Naive thymus-derived CD8-positive, alpha-beta T cell (primary cell): Measurements from ENCODE around the gene TTBK1. TPM values are rescaled to one million over a fixed set of nuclear protein-coding genes. Genes with fewer than 3 reads are reported as not detected.

Experiments used
- ATAC-seq, 2 donors: fragments of 150-1000 bp; cut with Tn5 transposase in 1 of 2; sonication (Bioruptor Pico), chemical (Tn5 transposase) in 1 of 2; 1 replicate in 1 of 2; 2 replicates in 1 of 2; pipeline ENCODE4 v1.10.0; 2021; ENCODE audit warnings: mild to moderate bottlenecking in 2 of 2, moderate library complexity in 2 of 2
- POLR2A ChIA-PET: fragments of 350-600 bp; sonication (Branson Sonifier 250); formaldehyde crosslinking; loops from one replicate; lab custom pipeline; 2021; ENCODE audit warnings: antibody characterized with exemption; lab: Charles Lee
- DNase-seq, 10 donors: peaks; one replicate each; pipeline versions ENCODE4 v3.0.0 to v3.0.0-alpha.2; 2020 to 2022
- H3K27ac Mint-ChIP-seq, 10 donors: one replicate each; pipeline ENCODE4 v1.8.0; 2020 to 2022; ENCODE audit warnings: mild to moderate bottlenecking in 10 of 10, mixed read lengths in 10 of 10, moderate library complexity in 4 of 10, inconsistent platforms in 1 of 10
- H3K27me3 Mint-ChIP-seq, 5 donors: one replicate each; pipeline ENCODE4 v1.8.0; 2021 to 2022; ENCODE audit warnings: mixed read lengths in 5 of 5
- H3K36me3 Mint-ChIP-seq, 3 donors: one replicate each; pipeline ENCODE4 v1.8.0; 2020 to 2022; ENCODE audit warnings: mixed read lengths in 3 of 3, mild to moderate bottlenecking in 2 of 3, inconsistent platforms in 1 of 3
- H3K4me1 Mint-ChIP-seq, 4 donors: one replicate each; pipeline ENCODE4 v1.8.0; 2021 to 2022; ENCODE audit warnings: mixed read lengths in 4 of 4
- H3K4me3 Mint-ChIP-seq, 10 donors: one replicate each; pipeline ENCODE4 v1.8.0; 2020 to 2022; ENCODE audit warnings: mild to moderate bottlenecking in 10 of 10, mixed read lengths in 10 of 10, moderate library complexity in 6 of 10, inconsistent platforms in 1 of 10
- H3K9me3 Mint-ChIP-seq, 9 donors: one replicate each; pipeline ENCODE4 v1.8.0; 2020 to 2022; ENCODE audit warnings: mixed read lengths in 9 of 9, mild to moderate bottlenecking in 3 of 9, inconsistent platforms in 1 of 9, moderate library complexity in 1 of 9
- polyA plus RNA-seq, 3 donors: library from polyadenylated mRNA; unstranded; fragments of 300-500 nt; fragmentation: Illumina TruSeq; gene quantifications; one replicate each; pipeline ENCODE4 v1.2.3, GENCODE V29; 2021
- total RNA-seq, 8 experiments: library from RNA in 2 of 8; stranded (reverse) in 2 of 8; gene quantifications; one replicate each; pipeline ENCODE4 v1.2.3 and lab custom pipeline; 2021 to 2026

The TTBK1 gene
- total and polyA plus RNA-seq, 5 experiments from 2014 or later: not detected

DNA sequence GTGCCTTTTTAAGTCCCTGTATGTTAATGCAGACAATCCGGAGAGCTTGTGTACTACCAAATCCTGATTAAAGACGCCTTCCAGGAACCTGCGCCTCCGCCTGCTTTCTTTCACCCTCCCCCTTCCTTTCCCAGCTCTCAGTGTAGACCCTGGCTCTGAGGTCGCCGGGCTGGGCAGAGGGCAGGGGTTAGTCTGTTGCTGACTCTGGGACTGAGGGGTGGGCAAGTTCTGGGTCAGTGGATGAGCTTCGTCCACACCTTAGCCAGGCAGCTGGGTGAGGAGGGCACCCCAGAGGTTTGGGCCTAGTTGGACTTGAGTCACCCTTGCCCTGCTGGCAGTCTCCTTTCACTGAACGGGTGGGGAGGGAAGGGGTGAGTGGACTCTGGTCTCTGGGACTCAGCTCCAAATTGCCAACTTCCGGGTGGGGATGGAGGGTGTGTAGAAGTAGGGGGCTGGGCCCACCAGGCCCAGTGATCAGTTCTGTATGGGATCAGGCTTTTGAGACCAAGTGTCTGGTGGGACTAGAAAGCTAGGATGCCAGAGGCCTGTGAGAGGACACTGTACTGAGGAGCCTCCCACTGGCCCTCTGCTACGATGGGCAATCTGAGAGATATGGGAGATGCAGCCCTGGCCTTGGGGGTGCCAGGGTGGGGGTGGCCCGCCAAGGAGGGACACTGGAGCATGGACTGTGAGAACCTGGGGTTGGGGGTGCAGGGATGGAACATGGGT, 33.5 kb downstream of the TTBK1 start:
- POLR2A ChIA-PET: interaction anchor here (0.5 to 0.9 kb wide), 7 partner anchors 19 to 1227 kb away, joined by 3 to 5 read pairs (median 3); partner anchors contain the start of gene ABCC10
- no peaks in the 10 kb centered on the region for H3K9me3 Mint-ChIP-seq
- H3K4me1 Mint-ChIP-seq: peaks cover 10 to 19% (median 16%) of the 10 kb centered on the region in 4 donors
- ATAC-seq: no peak
- H3K27ac Mint-ChIP-seq: peak overlapping the region in 7 of 10 donors; percentile 14 to 62 (median 43)
- H3K27me3 Mint-ChIP-seq: peaks cover 15 to 41% (median 19%) of the 10 kb centered on the region in 5 donors
- no peaks in the 10 kb centered on the region for H3K36me3 Mint-ChIP-seq
- H3K4me3 Mint-ChIP-seq: peak overlapping the region; percentile 24 to 82 (median 61)
- DNase-seq: no peak

DNA sequence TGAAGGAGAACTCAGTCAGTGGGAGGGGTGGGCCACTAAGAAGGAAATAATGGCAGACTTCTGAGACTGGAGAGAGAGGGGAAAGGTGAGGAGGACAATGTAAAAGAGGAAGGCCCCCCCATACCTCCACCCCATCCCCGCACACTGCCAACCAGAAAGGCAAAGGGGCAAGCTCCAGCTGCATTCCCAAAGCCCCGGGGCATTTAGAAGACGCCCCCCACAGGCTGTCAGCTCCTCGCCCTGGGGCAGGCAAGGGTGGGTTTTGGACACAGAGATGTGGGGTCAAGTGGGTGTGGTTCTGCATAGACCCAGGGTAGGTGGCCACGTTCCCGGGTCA, 34.0 kb downstream of the TTBK1 start:
- H3K27ac Mint-ChIP-seq: peak overlapping the region in 5 of 10 donors; percentile 14 to 62 (median 48)
- no peaks in the 10 kb centered on the region for H3K36me3 Mint-ChIP-seq
- H3K27me3 Mint-ChIP-seq: peaks cover 15 to 47% (median 21%) of the 10 kb centered on the region in 5 donors
- no peak for DNase-seq
- POLR2A ChIA-PET: interaction anchor here (0.6 to 0.8 kb wide), 4 partner anchors 18 to 241 kb away, joined by 3 read pairs; partner anchors contain the start of gene ABCC10
- ATAC-seq: no peak
- peaks cover 10 to 16% (median 15%) of the 10 kb centered on the region in 4 donors for H3K4me1 Mint-ChIP-seq
- peak overlapping the region in 5 of 10 donors; percentile 31 to 80 (median 36) for H3K4me3 Mint-ChIP-seq
- no peaks in the 10 kb centered on the region for H3K9me3 Mint-ChIP-seq

DNA sequence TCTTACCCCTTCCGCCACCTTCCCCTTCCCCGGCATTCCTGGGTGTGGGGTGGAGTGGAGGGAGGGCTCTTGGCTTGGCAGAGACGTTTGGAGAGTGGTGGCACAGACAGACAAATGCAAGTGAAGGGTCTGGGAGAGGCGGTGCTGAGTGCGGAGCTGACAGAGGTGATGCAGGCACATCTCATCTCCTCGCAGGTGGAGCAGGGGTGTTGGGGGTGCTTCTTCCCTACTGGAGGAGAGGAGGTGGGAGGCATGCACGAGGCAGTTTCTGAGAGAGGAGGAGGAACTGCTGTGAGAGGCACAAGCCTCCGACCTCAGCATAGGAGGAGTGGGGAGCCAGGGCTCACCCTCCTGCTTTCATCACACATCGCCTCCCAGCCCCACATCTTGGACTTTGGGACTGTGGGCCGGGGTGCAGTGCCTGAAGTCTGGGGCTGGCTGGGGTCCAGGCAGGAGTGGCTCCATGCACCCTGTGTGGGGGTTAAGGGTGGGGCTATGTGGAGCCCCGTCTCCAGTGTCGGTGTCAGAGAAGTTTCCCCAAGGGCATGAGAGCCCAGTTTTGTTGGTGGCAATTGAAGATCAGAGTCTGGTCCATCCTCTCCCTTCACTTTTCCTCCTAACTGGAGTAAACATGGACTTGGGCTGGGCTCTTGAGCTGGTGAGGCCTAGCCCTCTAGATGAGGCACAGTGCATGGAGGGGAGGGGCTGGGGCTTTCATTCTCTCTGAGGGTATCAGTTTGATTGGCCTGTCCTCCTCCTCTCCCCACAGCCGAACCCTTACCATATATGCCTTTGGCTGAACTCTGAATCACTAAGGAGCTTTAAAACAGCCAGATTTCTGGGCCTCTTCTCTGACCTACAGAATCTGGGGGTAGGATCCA, 34.6 kb downstream of the TTBK1 start:
- Mint-ChIP-seq H3K9me3 (no peaks in the 10 kb centered on the region), H3K4me1 (peaks cover 10 to 16% (median 15%) of the 10 kb centered on the region in 4 donors), H3K36me3 (no peaks in the 10 kb centered on the region), H3K4me3 (no peak overlapping the region), H3K27me3 (peaks cover 15 to 52% (median 22%) of the 10 kb centered on the region in 5 donors), H3K27ac (peak overlapping the region in 3 of 10 donors; percentile 36 to 57 (median 46))
- POLR2A ChIA-PET: no interaction called here
- no peak for ATAC-seq
- no peak for DNase-seq

DNA sequence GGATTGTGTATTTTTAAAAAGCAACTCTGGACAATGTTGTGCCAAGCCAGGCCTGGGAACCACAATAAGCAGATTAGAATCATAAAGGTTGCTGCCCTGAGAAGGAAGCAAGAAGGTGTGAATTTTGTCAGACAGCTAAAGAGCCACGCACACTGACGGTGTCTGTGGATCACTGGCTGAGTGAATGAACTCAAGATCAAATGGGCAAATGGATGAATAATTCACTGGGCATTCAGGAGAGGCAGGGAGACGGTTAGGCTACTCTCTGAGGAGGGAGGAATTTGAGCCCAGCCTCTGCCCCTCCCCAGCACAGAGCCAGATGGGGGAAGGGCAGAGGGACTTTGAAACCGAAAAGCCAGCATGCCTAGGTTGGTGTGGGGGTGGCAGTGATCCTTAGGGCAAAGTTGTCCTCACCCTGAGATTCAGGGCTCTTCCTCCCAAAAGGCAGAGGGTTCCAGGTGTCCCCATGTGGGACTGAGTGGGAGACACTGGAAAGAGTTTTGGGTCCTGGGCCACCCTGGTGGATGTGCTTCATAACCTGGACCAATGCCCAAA, 35.3 kb downstream of the TTBK1 start:
- no peaks in the 10 kb centered on the region for H3K36me3 Mint-ChIP-seq
- H3K9me3 Mint-ChIP-seq: no peaks in the 10 kb centered on the region
- POLR2A ChIA-PET: no interaction called here
- H3K4me1 Mint-ChIP-seq: peaks cover 10 to 15% (median 15%) of the 10 kb centered on the region in 4 donors
- H3K27ac Mint-ChIP-seq: peak overlapping the region in 1 of 10 donors; percentile 57
- ATAC-seq (no peak), DNase-seq (no peak)
- peaks cover 15 to 52% (median 22%) of the 10 kb centered on the region in 5 donors for H3K27me3 Mint-ChIP-seq
- no peak overlapping the region for H3K4me3 Mint-ChIP-seq

DNA sequence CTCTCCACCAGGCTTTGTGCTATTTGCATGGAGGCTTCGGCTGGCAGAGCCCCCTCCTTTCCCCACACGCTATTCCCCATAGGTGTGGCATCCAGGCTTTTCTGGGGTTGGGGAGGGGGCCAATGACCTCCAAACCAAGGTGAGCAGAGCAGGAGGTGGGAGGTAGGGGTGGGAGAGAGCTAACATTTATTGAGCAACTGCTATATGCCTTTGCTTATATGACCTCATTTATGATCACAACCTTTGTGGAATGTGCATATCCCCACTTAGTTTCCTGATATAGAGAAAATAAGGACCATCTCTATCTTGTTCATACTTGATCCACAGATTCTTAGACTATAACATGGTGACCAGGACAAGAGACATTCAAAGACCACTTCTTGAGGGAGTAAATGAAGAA, 37.0 kb downstream of the TTBK1 start:
- Mint-ChIP-seq H3K4me3 (no peak overlapping the region), H3K27ac (no peak overlapping the region), H3K4me1 (peaks cover 5 to 15% (median 9%) of the 10 kb centered on the region in 4 donors), H3K36me3 (no peaks in the 10 kb centered on the region), H3K27me3 (peaks cover 15 to 52% (median 24%) of the 10 kb centered on the region in 5 donors), H3K9me3 (no peaks in the 10 kb centered on the region)
- POLR2A ChIA-PET: no interaction called here
- no peak for ATAC-seq
- no peak for DNase-seq

DNA sequence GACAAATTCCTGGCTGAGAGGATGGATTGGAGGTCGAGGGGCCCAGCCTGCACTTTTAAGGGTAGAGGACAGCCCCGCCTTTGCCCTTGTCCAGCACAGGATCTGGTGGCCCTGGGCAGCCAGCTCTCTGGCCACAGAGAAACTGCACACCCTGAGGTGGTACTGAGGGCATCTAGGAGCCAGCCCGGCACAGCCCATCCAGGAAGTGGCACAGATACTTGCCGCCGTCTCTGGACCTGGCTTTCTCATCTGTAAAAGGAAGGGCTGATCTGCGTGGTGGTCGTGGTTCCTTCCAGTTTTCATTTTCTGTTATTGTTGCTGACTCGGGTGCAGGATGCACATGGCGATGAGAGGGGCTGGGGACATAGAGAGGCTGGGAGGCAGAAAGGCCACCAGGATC, 38.8 kb downstream of the TTBK1 start:
- peaks cover 1 to 6% (median 3%) of the 10 kb centered on the region in 4 donors for H3K4me1 Mint-ChIP-seq
- no peaks in the 10 kb centered on the region for H3K36me3 Mint-ChIP-seq
- no peaks in the 10 kb centered on the region for H3K9me3 Mint-ChIP-seq
- DNase-seq (no peak), ATAC-seq (no peak)
- peak overlapping the region in 1 of 10 donors; percentile 65 for H3K27ac Mint-ChIP-seq
- H3K27me3 Mint-ChIP-seq: peaks cover 18 to 63% (median 29%) of the 10 kb centered on the region in 5 donors
- no peak overlapping the region for H3K4me3 Mint-ChIP-seq
- POLR2A ChIA-PET: no interaction called here

DNA sequence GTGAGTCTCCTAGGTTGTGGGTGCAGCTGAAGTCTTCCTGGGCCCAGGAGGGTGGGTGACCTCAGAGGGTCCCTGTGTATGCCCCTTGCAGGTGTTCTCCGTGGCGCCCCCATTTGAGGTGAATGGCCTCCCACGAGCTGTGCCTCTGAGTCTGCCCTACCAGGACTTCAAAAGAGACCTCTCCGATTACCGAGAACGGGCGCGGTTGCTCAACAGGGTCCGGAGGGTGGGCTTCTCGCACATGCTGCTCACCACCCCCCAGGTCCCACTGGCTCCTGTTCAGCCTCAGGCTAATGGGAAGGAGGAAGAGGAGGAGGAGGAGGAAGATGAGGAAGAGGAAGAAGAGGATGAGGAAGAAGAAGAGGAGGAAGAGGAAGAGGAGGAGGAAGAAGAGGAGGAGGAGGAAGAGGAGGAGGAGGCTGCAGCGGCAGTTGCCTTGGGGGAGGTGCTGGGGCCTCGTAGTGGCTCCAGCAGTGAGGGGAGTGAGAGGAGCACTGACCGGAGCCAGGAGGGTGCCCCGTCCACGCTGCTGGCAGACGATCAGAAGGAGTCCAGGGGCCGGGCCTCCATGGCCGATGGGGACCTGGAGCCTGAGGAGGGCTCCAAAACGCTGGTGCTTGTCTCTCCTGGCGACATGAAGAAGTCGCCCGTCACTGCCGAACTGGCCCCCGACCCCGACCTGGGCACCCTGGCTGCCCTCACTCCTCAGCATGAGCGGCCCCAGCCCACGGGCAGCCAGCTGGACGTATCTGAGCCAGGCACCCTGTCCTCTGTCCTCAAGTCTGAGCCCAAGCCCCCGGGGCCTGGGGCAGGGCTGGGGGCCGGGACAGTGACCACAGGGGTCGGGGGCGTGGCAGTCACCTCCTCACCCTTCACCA, 39.6 kb downstream of the TTBK1 start:
- ATAC-seq (no peak), DNase-seq (no peak)
- H3K27me3 Mint-ChIP-seq: peaks cover 18 to 63% (median 25%) of the 10 kb centered on the region in 5 donors
- H3K4me3 Mint-ChIP-seq: no peak overlapping the region
- H3K9me3 Mint-ChIP-seq: no peaks in the 10 kb centered on the region
- H3K36me3 Mint-ChIP-seq: no peaks in the 10 kb centered on the region
- POLR2A ChIA-PET: no interaction called here
- H3K27ac Mint-ChIP-seq: no peak overlapping the region
- peaks cover 0 to 5% (median 1%) of the 10 kb centered on the region in 4 donors for H3K4me1 Mint-ChIP-seq

DNA sequence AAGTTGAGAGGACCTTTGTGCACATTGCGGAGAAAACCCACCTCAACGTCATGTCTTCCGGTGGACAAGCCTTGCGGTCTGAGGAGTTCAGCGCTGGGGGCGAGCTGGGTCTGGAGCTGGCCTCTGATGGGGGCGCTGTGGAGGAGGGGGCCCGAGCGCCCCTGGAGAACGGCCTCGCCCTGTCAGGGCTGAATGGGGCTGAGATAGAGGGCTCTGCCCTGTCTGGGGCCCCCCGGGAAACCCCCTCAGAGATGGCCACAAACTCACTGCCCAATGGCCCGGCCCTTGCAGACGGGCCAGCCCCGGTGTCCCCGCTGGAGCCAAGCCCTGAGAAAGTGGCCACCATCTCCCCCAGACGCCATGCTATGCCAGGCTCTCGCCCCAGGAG, 40.2 kb downstream of the TTBK1 start:
- DNase-seq (no peak), ATAC-seq (no peak)
- Mint-ChIP-seq H3K4me1 (peaks cover 0 to 5% (median 1%) of the 10 kb centered on the region in 4 donors), H3K4me3 (no peak overlapping the region), H3K27ac (no peak overlapping the region), H3K27me3 (peaks cover 17 to 61% (median 26%) of the 10 kb centered on the region in 5 donors), H3K9me3 (no peaks in the 10 kb centered on the region), H3K36me3 (no peaks in the 10 kb centered on the region)
- POLR2A ChIA-PET: no interaction called here

DNA sequence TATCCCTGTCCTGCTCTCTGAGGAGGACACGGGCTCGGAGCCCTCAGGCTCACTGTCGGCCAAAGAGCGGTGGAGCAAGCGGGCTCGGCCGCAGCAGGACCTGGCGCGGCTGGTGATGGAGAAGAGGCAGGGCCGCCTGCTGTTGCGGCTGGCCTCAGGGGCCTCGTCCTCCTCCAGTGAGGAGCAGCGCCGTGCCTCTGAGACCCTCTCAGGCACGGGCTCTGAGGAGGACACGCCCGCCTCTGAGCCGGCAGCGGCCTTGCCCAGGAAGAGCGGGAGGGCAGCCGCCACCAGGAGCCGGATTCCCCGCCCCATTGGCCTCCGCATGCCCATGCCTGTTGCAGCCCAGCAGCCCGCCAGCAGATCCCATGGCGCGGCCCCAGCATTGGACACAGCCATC, 40.6 kb downstream of the TTBK1 start:
- no peak overlapping the region for H3K27ac Mint-ChIP-seq
- peaks cover 16 to 58% (median 27%) of the 10 kb centered on the region in 5 donors for H3K27me3 Mint-ChIP-seq
- DNase-seq (no peak), ATAC-seq (no peak)
- H3K4me3 Mint-ChIP-seq: no peak overlapping the region
- H3K4me1 Mint-ChIP-seq: peaks cover 0 to 5% (median 1%) of the 10 kb centered on the region in 4 donors
- H3K9me3 Mint-ChIP-seq: no peaks in the 10 kb centered on the region
- POLR2A ChIA-PET: no interaction called here
- no peaks in the 10 kb centered on the region for H3K36me3 Mint-ChIP-seq

DNA sequence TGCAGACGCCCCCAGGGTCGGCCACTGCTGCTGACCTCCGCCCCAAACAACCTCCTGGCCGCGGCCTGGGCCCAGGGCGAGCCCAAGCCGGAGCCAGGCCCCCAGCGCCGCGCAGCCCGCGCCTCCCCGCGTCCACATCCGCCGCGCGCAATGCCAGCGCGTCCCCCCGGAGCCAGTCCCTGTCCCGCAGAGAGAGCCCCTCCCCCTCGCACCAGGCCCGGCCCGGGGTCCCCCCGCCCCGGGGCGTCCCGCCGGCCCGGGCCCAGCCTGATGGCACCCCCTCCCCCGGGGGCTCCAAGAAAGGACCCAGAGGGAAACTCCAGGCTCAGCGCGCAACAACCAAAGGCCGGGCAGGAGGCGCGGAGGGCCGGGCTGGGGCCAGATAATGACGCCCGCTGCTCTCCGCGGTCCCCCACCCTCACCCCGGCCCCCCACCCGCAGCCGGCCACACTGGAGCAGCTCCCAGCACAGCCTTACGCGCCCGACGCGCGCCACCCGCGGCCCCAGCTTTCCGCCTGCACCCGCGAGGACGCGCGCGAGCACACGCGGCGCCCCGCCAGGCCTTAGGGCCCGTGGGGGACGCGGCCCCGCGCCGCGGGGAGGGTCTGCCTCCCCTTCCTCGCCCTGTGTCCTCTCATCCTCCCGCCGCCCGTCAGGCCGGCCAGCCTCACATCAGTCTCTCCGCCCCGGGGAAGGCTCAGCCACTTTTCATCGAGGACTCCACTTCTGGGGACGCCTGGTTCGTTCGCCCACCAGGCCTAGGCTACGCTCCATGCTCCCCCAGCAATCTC, 41.9 kb downstream of the TTBK1 start:
- Mint-ChIP-seq H3K4me1 (peaks cover 0 to 5% (median 1%) of the 10 kb centered on the region in 4 donors), H3K27me3 (peaks cover 16 to 56% (median 27%) of the 10 kb centered on the region in 5 donors), H3K4me3 (no peak overlapping the region), H3K36me3 (no peaks in the 10 kb centered on the region), H3K27ac (no peak overlapping the region), H3K9me3 (no peaks in the 10 kb centered on the region)
- DNase-seq (no peak), ATAC-seq (no peak)
- POLR2A ChIA-PET: no interaction called here

DNA sequence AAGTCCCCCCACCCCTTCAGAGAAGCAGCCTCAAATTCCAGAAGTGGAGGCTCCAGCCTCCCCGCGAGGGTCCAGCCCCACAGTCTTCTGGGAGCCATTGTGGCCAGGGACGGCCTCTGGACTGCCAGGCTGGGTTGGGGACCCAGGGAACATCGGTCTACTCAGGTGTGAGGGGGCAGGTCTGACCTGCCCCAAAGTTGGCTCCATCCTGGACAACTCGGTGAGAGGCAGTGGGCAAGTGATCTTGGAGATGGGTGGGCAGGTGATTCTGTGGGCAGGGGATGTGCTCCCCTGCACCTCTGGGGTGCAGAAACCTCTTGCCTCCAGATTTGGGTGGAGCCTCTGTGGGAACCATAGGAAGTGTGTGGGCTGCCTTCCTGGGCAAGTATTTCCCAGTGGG, 42.6 kb downstream of the TTBK1 start:
- Mint-ChIP-seq H3K36me3 (no peaks in the 10 kb centered on the region), H3K4me1 (peaks cover 0 to 5% (median under 1%) of the 10 kb centered on the region in 4 donors), H3K27ac (no peak overlapping the region), H3K4me3 (no peak overlapping the region), H3K27me3 (peaks cover 11 to 49% (median 26%) of the 10 kb centered on the region in 5 donors), H3K9me3 (no peaks in the 10 kb centered on the region)
- ATAC-seq (no peak), DNase-seq (no peak)
- POLR2A ChIA-PET: no interaction called here
